Adrenal gland (tissue), 5 donors: ENCODE data around the gene SLC6A12.

Source experiments
- CTCF ChIP-seq, 6 experiments: fragments of 450-650 bp in 4 of 6; fragments of 200-600 bp in 2 of 6; sonication (generic) in 1 of 6; IDR thresholded peaks; 1 replicate in 5 of 6; 2 replicates in 1 of 6; pipeline versions ENCODE4 v1.5.1 to v1.8.0; 2016 to 2021; ENCODE audit warnings: antibody characterized with exemption in 6 of 6, mild to moderate bottlenecking in 2 of 6, moderate library complexity in 1 of 6
- POLR2A ChIP-seq, 2 donors: fragments of 450-650 bp; IDR thresholded peaks; one replicate each; pipeline ENCODE4 v1.6.1; 2017; ENCODE audit warnings: antibody characterized with exemption in 2 of 2, mild to moderate bottlenecking in 2 of 2, moderate library complexity in 1 of 2
- donor health status: DM: no; HTN: no; CAD: no.

DNA sequence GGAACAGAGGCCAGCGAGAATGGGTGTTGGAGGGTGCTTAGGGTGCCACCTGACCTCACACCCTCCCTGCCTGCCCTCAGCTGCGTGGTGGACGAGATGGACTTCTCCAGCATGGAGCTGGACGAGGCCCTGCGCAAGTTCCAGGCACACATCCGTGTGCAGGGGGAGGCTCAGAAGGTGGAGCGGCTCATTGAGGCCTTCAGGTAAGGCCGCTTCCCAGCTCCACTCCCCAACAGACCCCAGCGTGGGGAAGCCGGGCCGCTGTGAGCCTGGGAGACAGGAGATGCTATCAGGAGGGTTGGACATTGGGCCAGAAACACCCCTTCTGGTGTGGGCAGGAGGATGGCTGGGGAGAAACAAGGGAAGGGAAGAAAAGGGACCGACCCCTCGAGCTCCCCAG lies 57.0 kb downstream of the SLC6A12 start:
- TF ChIP-seq CTCF (IDR thresholded peaks at IDR 0.05) (no peak), POLR2A (IDR thresholded peaks at IDR 0.05) (no peak)
